ENCODE data around the gene FBXO31.

DNA sequence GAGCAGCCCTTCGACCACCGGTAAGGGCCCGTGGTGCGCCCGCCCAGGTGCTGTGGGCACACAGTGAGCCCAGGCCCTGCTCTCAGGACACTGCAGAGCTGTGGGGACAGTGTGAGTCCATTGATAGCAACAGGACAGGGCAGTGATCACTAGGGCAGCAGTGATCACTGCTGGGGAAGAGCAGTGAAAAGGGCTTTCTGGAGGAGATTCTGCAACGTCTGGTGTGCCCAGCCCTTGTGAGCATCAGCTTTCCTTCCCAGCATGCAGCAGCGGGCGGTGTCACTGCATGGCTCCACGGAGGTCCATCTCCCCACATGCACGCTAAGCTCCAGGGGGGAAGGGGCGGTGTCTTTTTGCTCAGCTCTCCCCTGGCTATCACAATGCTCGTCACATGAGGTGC is 40.7 kb upstream of the FBXO31 start:
- TF ChIP-seq CTCF (IDR thresholded peaks at IDR 0.05), result no peak
- TF ChIP-seq POLR2A (IDR thresholded peaks at IDR 0.05), result no peak
- no peak for TF ChIP-seq EP300 (IDR thresholded peaks at IDR 0.05)

Data from ovary (tissue), 3 donors.